ENCODE measurements around the gene DCAF8.
A peak's percentile ranks its signal among the peaks of the same experiment; 100 is the strongest.
"Not testable (repeated sequence)": the region's sequence is repeated elsewhere in the genome, so short reads cannot be mapped to it uniquely, and the experiment has no call there.

The DCAF8 gene

DNA sequence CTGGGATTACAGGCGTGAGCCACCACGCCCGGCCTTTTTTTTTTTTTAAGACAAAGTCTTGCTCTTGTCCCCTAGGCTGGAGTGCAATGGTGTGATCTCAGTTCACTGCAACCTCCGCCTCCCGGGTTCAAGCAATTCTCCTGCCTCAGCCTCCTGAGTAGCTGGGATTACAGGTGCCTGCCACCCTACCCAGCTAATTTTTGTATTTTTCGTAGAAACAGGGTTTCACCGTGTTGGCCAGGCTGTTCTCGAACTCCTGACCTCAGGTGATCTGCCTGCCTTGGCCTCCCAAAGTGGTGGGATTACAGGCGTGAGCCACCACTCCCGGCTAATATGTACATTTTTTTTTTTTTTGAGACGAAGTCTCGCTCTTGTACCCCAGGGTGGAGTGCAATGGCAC, 25.4 kb upstream of the DCAF8 start:
- DNase-seq (ENCODE audit: low read depth); H3K9me3 ChIP-seq (ENCODE audit: control insufficient read depth, low read length); H3K9ac ChIP-seq (ENCODE audit: low read length); H3K27me3 ChIP-seq (replicated peaks; ENCODE audit: control insufficient read depth, insufficient read depth, low read length): not testable (repeated sequence)
- peaks cover 51% of the 10 kb centered on the region for H3K4me1 ChIP-seq (ENCODE audit: control insufficient read depth, insufficient read depth, low read length)
- peak overlapping the region; percentile 44 for H3K4me3 ChIP-seq (ENCODE audit: low read length)
- H3K36me3 ChIP-seq (ENCODE audit: control insufficient read depth, insufficient read depth, low read length, severe bottlenecking), result peaks cover 73% of the 10 kb centered on the region

DNA sequence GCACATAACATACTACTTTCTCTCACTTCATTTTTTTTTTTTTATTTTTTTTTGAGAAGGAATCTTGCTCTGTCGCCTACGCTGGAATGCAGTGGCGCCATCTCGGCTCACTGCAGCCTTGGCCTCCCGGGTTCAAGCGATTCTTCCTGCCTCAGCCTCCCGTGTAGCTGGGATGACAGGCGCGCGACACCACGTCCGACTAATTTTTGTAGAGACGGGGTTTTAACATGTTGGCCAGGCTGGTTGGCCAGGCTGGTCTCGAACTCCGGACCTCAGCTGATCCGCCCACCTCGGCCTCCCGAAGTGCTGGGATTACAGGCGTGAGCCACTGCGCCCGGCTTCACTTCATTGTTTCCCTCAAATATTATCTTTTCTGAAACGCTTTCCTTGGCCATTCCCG, 23.2 kb upstream of the DCAF8 start:
- Histone ChIP-seq H3K4me1 (ENCODE audit: control insufficient read depth, insufficient read depth, low read length) (peaks cover 49% of the 10 kb centered on the region), H3K9ac (ENCODE audit: low read length) (peak overlapping the region; percentile 99), H3K9me3 (ENCODE audit: control insufficient read depth, low read length) (no peaks in the 10 kb centered on the region), H3K36me3 (ENCODE audit: control insufficient read depth, insufficient read depth, low read length, severe bottlenecking) (peaks cover 73% of the 10 kb centered on the region), H3K27me3 (replicated peaks; ENCODE audit: control insufficient read depth, insufficient read depth, low read length) (no peaks in the 10 kb centered on the region), H3K4me3 (ENCODE audit: low read length) (peak overlapping the region; percentile 95)
- DNase-seq (ENCODE audit: low read depth), result no peak

DNA sequence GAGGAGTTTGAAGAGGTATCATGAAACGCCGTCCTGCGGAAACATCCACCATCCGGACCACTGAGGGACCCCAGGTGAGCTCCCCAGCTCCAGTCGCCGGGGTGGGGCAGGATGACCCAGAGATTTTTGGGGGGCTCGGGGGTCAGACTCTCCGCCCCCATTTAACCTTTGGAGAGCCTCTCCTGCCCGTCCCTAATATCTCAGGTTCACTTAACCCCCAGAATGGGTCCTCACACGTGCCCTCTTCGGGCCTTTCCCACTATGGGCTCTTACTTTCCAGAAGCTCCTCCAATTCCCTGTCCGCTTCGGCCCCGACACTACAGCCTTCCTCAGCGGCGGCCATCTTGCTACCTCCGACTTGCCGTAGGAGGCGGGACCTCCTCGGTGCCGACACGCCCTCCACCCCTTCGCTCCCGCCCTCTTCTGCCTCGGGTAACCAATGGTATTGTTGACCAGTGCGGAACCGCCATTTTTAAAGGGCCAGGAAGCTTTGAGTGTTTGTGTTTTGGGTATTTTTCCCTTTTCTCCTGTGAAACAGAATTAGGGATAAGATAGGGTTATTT, 22.5 kb upstream of the DCAF8 start, which contains the start of gene PEX19:
Gene PEX19, minus strand, starts transcription at position 352 of the 563 bp plus-strand sequence. Its CDS starts 9 bp downstream, at position 343.
- DNase-seq (ENCODE audit: low read depth), result peak; percentile 97
- peak within 1 kb of the TSS; percentile 95 for H3K4me3 ChIP-seq (ENCODE audit: low read length)
- no peaks in the 10 kb centered on the region for H3K9me3 ChIP-seq (ENCODE audit: control insufficient read depth, low read length)
- H3K9ac ChIP-seq (ENCODE audit: low read length), result peak within 1 kb of the TSS; percentile 99
- H3K4me1 ChIP-seq (ENCODE audit: control insufficient read depth, insufficient read depth, low read length), result peaks cover 42% of the 10 kb centered on the region
- H3K27me3 ChIP-seq (replicated peaks; ENCODE audit: control insufficient read depth, insufficient read depth, low read length), result no peaks in the 10 kb centered on the region
- H3K36me3 ChIP-seq (ENCODE audit: control insufficient read depth, insufficient read depth, low read length, severe bottlenecking), result peaks cover 73% of the 10 kb centered on the region

DNA sequence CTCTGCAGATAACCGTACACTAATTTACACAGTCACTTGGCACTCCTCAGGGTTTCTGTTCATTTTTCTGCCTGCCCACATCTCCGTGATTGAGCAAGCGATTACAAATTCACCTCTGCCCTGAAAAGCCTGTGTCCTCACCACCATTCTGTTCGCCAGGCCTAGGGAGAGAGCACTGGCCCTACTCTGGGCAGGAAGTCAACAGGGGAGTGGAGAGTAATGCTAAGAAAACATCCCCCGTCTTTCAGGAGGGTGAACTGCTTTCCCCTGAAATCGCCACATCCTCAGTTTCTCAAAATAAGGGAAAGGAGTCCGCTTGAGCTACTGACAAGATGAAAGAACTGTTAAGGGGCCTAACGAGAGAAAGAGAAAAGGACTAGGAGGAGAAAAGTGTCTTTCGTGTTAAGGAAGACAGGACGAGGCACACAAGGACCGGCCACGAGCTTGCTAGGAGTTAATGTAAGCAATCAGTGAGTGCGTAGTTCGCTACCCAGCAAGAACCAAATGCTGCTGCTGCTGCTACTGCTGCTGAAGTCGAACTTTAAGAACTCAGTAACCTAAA, 22.0 kb upstream of the DCAF8 start:
- peaks cover 40% of the 10 kb centered on the region for H3K4me1 ChIP-seq (ENCODE audit: control insufficient read depth, insufficient read depth, low read length)
- peak overlapping the region; percentile 95 for H3K4me3 ChIP-seq (ENCODE audit: low read length)
- peak overlapping the region; percentile 99 for H3K9ac ChIP-seq (ENCODE audit: low read length)
- DNase-seq (ENCODE audit: low read depth), result peak; percentile 83
- H3K9me3 ChIP-seq (ENCODE audit: control insufficient read depth, low read length), result no peaks in the 10 kb centered on the region
- no peaks in the 10 kb centered on the region for H3K27me3 ChIP-seq (replicated peaks; ENCODE audit: control insufficient read depth, insufficient read depth, low read length)
- peaks cover 73% of the 10 kb centered on the region for H3K36me3 ChIP-seq (ENCODE audit: control insufficient read depth, insufficient read depth, low read length, severe bottlenecking)

DNA sequence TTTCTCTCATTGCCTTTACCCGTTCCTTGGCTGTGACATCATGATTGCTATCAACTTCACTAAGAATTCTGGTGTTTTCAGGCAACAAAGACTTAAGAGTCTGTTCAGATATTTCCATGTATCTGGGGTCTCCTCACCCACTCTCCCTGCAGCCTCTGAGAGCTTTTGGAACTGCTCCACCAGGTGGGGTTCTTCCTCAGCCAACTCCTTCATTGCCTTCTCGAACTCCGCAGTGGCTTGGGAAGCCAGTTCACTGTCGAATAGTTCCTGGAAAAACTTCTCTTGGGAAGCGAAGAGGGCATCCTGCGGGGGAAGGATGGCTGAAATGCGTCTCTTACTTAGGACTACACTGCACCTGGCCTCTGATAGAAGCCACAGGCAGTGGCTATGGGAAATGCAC, 20.5 kb upstream of the DCAF8 start:
- Histone ChIP-seq H3K36me3 (ENCODE audit: control insufficient read depth, insufficient read depth, low read length, severe bottlenecking) (peaks cover 73% of the 10 kb centered on the region), H3K4me3 (ENCODE audit: low read length) (peak overlapping the region; percentile 95), H3K4me1 (ENCODE audit: control insufficient read depth, insufficient read depth, low read length) (peaks cover 52% of the 10 kb centered on the region), H3K27me3 (replicated peaks; ENCODE audit: control insufficient read depth, insufficient read depth, low read length) (no peaks in the 10 kb centered on the region), H3K9ac (ENCODE audit: low read length) (peak overlapping the region; percentile 99), H3K9me3 (ENCODE audit: control insufficient read depth, low read length) (no peaks in the 10 kb centered on the region)
- DNase-seq (ENCODE audit: low read depth), result no peak

DNA sequence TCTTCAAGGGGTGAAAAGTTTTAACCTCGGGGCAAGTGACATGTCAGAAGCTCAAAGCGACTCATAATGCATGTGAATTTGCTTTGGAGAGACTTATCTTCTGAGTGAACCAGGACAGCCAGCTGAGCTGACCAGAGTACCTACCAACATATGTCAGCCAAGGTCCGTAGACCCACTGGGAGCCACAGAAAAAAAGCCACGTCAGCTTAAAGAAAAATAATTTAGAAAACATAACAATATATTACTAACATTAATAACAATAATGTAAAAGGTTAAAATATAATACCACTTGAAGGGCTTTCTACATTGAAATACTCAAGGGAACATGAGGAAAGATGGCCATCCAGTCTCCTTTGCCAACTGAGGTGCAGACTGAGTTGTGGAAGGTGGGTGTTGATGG, 15.6 kb upstream of the DCAF8 start:
- Histone ChIP-seq H3K4me1 (ENCODE audit: control insufficient read depth, insufficient read depth, low read length) (peaks cover 38% of the 10 kb centered on the region), H3K4me3 (ENCODE audit: low read length) (no peak overlapping the region), H3K9me3 (ENCODE audit: control insufficient read depth, low read length) (no peaks in the 10 kb centered on the region), H3K9ac (ENCODE audit: low read length) (no peak overlapping the region), H3K36me3 (ENCODE audit: control insufficient read depth, insufficient read depth, low read length, severe bottlenecking) (peaks cover 68% of the 10 kb centered on the region), H3K27me3 (replicated peaks; ENCODE audit: control insufficient read depth, insufficient read depth, low read length) (no peaks in the 10 kb centered on the region)
- no peak for DNase-seq (ENCODE audit: low read depth)

DNA sequence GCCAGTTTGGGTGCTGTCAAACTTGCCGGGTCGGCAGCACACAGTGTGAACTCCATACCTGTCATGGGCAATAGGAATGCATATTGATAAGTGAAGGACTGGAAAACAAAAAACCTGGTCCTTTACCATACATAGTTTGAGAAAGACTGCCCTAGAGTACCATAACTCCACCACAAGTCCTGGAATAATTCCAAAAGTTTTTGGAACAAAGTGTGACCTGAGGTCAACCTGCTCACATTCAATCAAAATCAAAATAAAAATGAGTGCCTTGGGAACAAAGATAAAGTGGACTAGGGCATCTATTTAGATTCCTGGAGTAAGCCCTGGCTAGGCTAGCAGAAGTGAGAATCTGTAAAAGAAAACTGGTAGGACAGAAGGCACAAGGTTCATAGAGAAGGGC, 15.0 kb upstream of the DCAF8 start:
- Histone ChIP-seq H3K4me3 (ENCODE audit: low read length) (no peak overlapping the region), H3K9me3 (ENCODE audit: control insufficient read depth, low read length) (no peaks in the 10 kb centered on the region), H3K9ac (ENCODE audit: low read length) (no peak overlapping the region), H3K4me1 (ENCODE audit: control insufficient read depth, insufficient read depth, low read length) (peaks cover 31% of the 10 kb centered on the region), H3K27me3 (replicated peaks; ENCODE audit: control insufficient read depth, insufficient read depth, low read length) (no peaks in the 10 kb centered on the region), H3K36me3 (ENCODE audit: control insufficient read depth, insufficient read depth, low read length, severe bottlenecking) (peaks cover 61% of the 10 kb centered on the region)
- DNase-seq (ENCODE audit: low read depth), result no peak

DNA sequence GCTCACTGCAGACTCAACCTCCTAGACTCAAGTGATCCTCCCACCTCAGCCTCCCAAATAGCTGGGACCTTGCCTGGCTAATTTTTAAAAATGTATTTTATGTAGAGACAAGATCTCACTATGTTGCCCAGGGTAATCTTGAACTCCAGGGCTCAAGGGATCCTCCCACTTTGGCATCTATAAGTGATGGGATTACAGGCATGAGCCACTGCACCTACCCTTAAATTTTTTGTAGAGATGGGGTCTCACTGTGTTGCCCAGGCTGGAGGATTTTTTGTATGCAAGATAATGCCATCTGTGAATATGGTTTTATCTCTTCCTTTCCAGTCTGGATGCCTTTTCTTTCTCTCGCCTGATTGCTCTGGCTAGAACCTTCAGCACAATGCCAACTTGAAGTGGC, 8.7 kb upstream of the DCAF8 start:
- Histone ChIP-seq H3K9ac (ENCODE audit: low read length) (no peak overlapping the region), H3K4me1 (ENCODE audit: control insufficient read depth, insufficient read depth, low read length) (no peaks in the 10 kb centered on the region), H3K9me3 (ENCODE audit: control insufficient read depth, low read length) (no peaks in the 10 kb centered on the region), H3K4me3 (ENCODE audit: low read length) (no peak overlapping the region), H3K27me3 (replicated peaks; ENCODE audit: control insufficient read depth, insufficient read depth, low read length) (no peaks in the 10 kb centered on the region), H3K36me3 (ENCODE audit: control insufficient read depth, insufficient read depth, low read length, severe bottlenecking) (no peaks in the 10 kb centered on the region)
- no peak for DNase-seq (ENCODE audit: low read depth)

DNA sequence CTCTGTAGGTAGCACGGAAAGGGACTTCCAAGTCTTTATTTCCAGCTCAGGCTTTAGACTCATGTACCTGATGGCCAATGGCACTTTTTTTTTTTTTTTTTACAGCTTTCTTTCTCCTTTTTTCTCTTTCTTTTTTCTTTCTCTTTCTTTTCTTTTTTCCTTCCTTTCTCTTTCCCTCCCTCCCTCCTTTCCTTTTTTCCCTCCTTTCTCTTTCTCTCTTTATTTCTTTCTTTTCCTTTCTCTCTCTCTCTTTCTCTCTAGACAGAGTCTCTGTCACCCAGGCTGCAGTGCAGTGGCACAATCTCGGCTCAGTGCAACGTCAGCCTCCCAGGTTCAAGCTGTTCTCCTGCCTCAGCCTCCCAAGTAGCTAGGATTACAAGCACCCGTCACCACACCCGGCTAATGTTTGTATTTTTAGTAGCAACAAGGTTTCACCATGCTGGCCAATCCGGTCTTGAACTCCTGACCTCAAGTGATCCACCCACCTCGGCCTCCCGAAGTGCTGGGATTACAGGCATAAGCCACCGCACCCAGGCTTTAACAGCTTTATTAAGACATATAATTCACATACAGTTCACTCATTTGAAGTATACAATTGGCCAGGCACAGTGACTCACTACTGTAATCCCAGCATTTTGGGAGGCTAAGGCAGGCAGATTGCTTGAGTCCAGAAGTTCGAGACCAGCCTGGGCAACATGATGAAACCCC, 5.1 kb upstream of the DCAF8 start:
- DNase-seq (ENCODE audit: low read depth), result no peak
- H3K9ac ChIP-seq (ENCODE audit: low read length), result no peak overlapping the region

DNA sequence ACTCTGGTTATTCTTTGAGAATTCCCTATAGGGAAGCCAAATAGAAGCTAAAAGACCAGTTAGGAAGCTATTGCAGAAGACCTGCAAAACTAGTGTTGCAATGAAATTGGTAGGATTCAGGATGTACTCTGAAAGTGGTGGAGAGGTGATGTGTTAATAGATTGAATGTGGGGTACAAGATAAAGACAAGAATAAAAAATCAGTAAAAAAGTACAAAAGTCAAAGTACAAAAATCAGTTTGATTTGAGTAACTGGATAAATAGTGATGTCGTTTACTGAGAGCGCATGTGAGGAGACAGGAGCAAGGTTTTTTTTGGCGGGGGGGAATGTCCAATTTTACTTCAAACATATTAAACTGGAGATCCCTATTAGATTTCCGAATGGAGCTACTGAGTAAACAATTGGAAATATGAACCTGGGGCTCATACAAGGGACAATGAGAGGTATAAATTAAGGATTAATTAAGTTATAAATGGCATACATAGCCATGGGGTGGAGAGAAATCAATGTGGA, 2.5 kb upstream of the DCAF8 start:
- Histone ChIP-seq H3K36me3 (ENCODE audit: control insufficient read depth, insufficient read depth, low read length, severe bottlenecking) (no peaks in the 10 kb centered on the region), H3K9ac (ENCODE audit: low read length) (no peak overlapping the region), H3K27me3 (replicated peaks; ENCODE audit: control insufficient read depth, insufficient read depth, low read length) (no peaks in the 10 kb centered on the region), H3K9me3 (ENCODE audit: control insufficient read depth, low read length) (no peaks in the 10 kb centered on the region), H3K4me1 (ENCODE audit: control insufficient read depth, insufficient read depth, low read length) (peaks cover 27% of the 10 kb centered on the region), H3K4me3 (ENCODE audit: low read length) (no peak overlapping the region)
- DNase-seq (ENCODE audit: low read depth), result no peak

More for the DNA sequence above, 5.1 kb upstream of the DCAF8 start:
- H3K4me3 ChIP-seq (ENCODE audit: low read length), result no peak overlapping the region
- H3K9me3 ChIP-seq (ENCODE audit: control insufficient read depth, low read length), result no peaks in the 10 kb centered on the region
- no peaks in the 10 kb centered on the region for H3K27me3 ChIP-seq (replicated peaks; ENCODE audit: control insufficient read depth, insufficient read depth, low read length)
- no peaks in the 10 kb centered on the region for H3K36me3 ChIP-seq (ENCODE audit: control insufficient read depth, insufficient read depth, low read length, severe bottlenecking)
- peaks cover 12% of the 10 kb centered on the region for H3K4me1 ChIP-seq (ENCODE audit: control insufficient read depth, insufficient read depth, low read length)

DNA sequence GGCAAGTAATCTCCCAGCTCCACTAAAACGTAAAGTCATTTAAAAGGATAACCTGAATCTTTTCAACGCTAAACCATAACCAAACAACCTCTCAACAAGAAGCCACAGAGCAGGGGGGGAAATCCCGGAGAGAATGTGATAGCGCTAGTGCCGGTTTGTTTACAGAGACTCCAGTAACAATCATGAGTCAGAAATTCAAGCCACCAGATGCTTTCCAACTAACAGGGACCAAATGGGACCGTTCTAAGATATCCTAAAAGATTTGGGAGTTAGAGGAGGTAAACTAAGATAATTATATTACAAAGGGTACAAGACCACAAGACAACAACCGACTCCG, 825 bp downstream of the DCAF8 start:
- Histone ChIP-seq H3K27me3 (replicated peaks; ENCODE audit: control insufficient read depth, insufficient read depth, low read length) (no peaks in the 10 kb centered on the region), H3K9me3 (ENCODE audit: control insufficient read depth, low read length) (no peaks in the 10 kb centered on the region), H3K9ac (ENCODE audit: low read length) (peak overlapping the region; percentile 95), H3K4me3 (ENCODE audit: low read length) (peak overlapping the region; percentile 97), H3K36me3 (ENCODE audit: control insufficient read depth, insufficient read depth, low read length, severe bottlenecking) (peaks cover 8% of the 10 kb centered on the region), H3K4me1 (ENCODE audit: control insufficient read depth, insufficient read depth, low read length) (peaks cover 52% of the 10 kb centered on the region)
- DNase-seq (ENCODE audit: low read depth), result peak; percentile 90
